Measurements from ENCODE around the gene RTKN2. TPM values are rescaled to one million over a fixed set of nuclear protein-coding genes. Genes with fewer than 3 reads are reported as not detected.
A peak's percentile ranks its signal among the peaks of the same experiment; 100 is the strongest.

The RTKN2 gene
- total RNA-seq, 6 donors from 2014 or later: 47.1 to 99.5 (median 60.0) TPM

GRCh38 chr10:62270020-62270419 is 1.4 kb upstream of the RTKN2 start:
- WGBS, 2 donors: 86 to 87% methylated on average over 4 of the region's 4 CpGs

DNA sequence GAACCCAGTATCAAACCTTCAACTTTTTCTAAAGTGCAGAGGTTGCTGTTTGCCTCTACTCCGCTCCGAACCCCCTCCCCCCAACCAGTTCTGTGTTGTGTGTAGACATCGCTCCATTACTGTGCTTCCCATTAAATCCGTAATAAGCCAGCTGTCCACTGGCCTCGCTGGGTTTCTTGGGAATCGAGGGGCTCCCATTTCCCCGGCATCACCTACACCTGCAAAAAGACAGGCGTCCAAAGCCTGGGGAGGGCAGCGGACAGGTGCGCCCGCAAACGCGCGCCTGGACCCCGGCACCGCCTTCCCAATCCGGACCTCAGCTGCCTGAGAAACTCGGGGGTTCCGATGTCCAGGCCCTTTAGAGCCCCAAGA is 631 bp downstream of the RTKN2 start:
- peaks cover 0 to 6% (median 0%) of the 10 kb centered on the region in 4 donors for H3K27me3 ChIP-seq
- 4 to 9% methylated on average over 5 to 19 of the region's 19 CpGs for whole genome bisulfite sequencing, 2 donors
- H3K36me3 ChIP-seq: no peaks in the 10 kb centered on the region
- H3K4me1 ChIP-seq: peaks cover 9 to 16% (median 12%) of the 10 kb centered on the region in 4 donors
- peak overlapping the region; percentile 35 to 84 (median 66) for H3K4me3 ChIP-seq
- TF ChIP-seq POLR2AphosphoS5 (IDR thresholded peaks at IDR 0.05) (no peak), EP300 (IDR thresholded peaks at IDR 0.05) (no peak), CTCF (IDR thresholded peaks at IDR 0.05) (no peak), POLR2A (IDR thresholded peaks at IDR 0.05) (no peak)
- DNase-seq (no peak), ATAC-seq (ENCODE audit: low FRiP score in 2 of 2) (no peak)
- no peaks in the 10 kb centered on the region for H3K9me3 ChIP-seq
- peak overlapping the region in 2 of 4 donors; percentile 61 to 64 for H3K27ac ChIP-seq

More at GRCh38 chr10:62270020-62270419, 1.4 kb upstream of the RTKN2 start:
- Histone ChIP-seq H3K9me3 (no peaks in the 10 kb centered on the region), H3K36me3 (no peaks in the 10 kb centered on the region), H3K4me1 (peaks cover 9 to 16% (median 12%) of the 10 kb centered on the region in 4 donors), H3K27ac (no peak overlapping the region), H3K27me3 (peaks cover 0 to 6% (median 0%) of the 10 kb centered on the region in 4 donors), H3K4me3 (no peak overlapping the region)
- TF ChIP-seq CTCF (IDR thresholded peaks at IDR 0.05) (no peak), POLR2A (IDR thresholded peaks at IDR 0.05) (no peak), POLR2AphosphoS5 (IDR thresholded peaks at IDR 0.05) (no peak), EP300 (IDR thresholded peaks at IDR 0.05) (no peak)
- no peak for DNase-seq
- no peak for ATAC-seq (ENCODE audit: low FRiP score in 2 of 2)

DNA sequence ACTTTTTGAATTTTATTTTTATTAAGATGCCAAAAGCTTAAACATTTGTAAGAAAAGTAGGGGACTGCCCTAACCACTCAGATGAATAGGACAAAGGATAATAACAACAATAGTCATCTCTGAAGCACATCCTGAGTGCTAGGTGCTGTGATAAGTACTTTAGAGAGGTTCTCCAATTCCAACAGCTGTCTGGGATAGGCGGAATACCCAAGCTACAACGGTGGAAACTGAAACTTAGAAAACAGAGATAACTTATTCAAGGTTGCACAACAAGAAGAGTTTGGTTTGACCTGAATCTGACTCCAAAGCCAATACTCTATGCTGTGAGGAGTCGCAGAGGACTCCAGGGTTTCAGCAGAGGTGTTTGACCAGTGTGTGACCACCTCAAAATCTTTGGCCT is 2.0 kb downstream of the RTKN2 start:
- TF ChIP-seq CTCF (IDR thresholded peaks at IDR 0.05) (no peak), POLR2AphosphoS5 (IDR thresholded peaks at IDR 0.05) (no peak), EP300 (IDR thresholded peaks at IDR 0.05) (no peak), POLR2A (IDR thresholded peaks at IDR 0.05) (no peak)
- 68 to 71% methylated on average over 3 of the region's 3 CpGs for WGBS, 2 donors
- ATAC-seq (ENCODE audit: low FRiP score in 2 of 2): no peak
- H3K4me3 ChIP-seq: peak overlapping the region in 2 of 4 donors; percentile 77 to 84
- H3K36me3 ChIP-seq: no peaks in the 10 kb centered on the region
- no peak for DNase-seq
- H3K27ac ChIP-seq: no peak overlapping the region
- H3K9me3 ChIP-seq: no peaks in the 10 kb centered on the region
- H3K4me1 ChIP-seq: peaks cover 9 to 16% (median 12%) of the 10 kb centered on the region in 4 donors
- peaks cover 0 to 6% (median 0%) of the 10 kb centered on the region in 4 donors for H3K27me3 ChIP-seq

DNA sequence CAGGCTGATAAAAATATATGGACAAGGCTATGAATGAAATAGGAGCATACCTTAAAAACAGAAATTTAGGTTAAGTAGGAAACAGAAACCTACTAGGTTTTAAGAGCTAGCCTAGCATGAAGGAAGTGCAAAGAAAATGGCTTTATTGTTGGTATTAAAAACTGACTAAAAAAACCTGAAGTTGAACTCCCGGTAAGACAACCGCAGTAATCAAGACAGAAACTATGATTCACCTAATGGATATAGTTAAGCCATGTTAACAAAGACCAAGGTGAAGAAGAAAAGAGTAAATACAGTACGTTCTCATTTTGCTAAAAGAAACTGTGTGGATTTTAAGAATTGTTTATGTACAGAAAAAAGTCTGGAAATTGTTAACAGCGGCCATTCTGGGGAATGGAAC is 2.5 kb downstream of the RTKN2 start:
- 65 to 79% methylated on average over 4 of the region's 4 CpGs for WGBS, 2 donors
- Histone ChIP-seq H3K27me3 (peaks cover 0 to 6% (median 0%) of the 10 kb centered on the region in 4 donors), H3K4me3 (peak overlapping the region in 2 of 4 donors; percentile 77 to 84), H3K27ac (no peak overlapping the region), H3K9me3 (no peaks in the 10 kb centered on the region), H3K36me3 (no peaks in the 10 kb centered on the region), H3K4me1 (peaks cover 9 to 16% (median 12%) of the 10 kb centered on the region in 4 donors)
- no peak for TF ChIP-seq CTCF (IDR thresholded peaks at IDR 0.05)
- TF ChIP-seq POLR2A (IDR thresholded peaks at IDR 0.05): no peak
- TF ChIP-seq EP300 (IDR thresholded peaks at IDR 0.05): no peak
- TF ChIP-seq POLR2AphosphoS5 (IDR thresholded peaks at IDR 0.05): no peak
- ATAC-seq (ENCODE audit: low FRiP score in 2 of 2): no peak
- no peak for DNase-seq
